Erythroblast (primary cell): ENCODE measurements around the gene CELF2.

Experiments used
- GATA1 ChIP-seq: IDR thresholded peaks from 2 replicates; pipeline ENCODE4 v1.6.1; 2011; ENCODE audit warnings: low read depth, mild to moderate bottlenecking, control low read depth, low read length, moderate library complexity
- POLR2A ChIP-seq: IDR thresholded peaks from 2 replicates; pipeline ENCODE4 v1.6.1; 2011; ENCODE audit warnings: mild to moderate bottlenecking, low read length

- no peak for TF ChIP-seq POLR2A
- no peak for TF ChIP-seq GATA1
Measured at GRCh38 chr10:11157292-11158076, 139.8 kb downstream of the CELF2 start.
